ENCODE results near the gene PAPPA2. TPM values are rescaled to one million over a fixed set of nuclear protein-coding genes. Genes with fewer than 3 reads are reported as not detected.

Gene PAPPA2
- total and polyA plus RNA-seq, 9 donors, result 0.01 to 0.69 (median 0.32) TPM; not detected in 4

GRCh38 chr1:176884286-176884685 lies 421.3 kb downstream of the PAPPA2 start:
- Histone ChIP-seq H3K27ac (no peak overlapping the region), H3K9me3 (no peaks in the 10 kb centered on the region), H3K4me3 (no peak overlapping the region), H3K27me3 (no peaks in the 10 kb centered on the region), H3K36me3 (no peaks in the 10 kb centered on the region), H3K4me1 (ENCODE audit: insufficient read depth) (no peaks in the 10 kb centered on the region)
- TF ChIP-seq EP300 (IDR thresholded peaks at IDR 0.05) (no peak), POLR2A (IDR thresholded peaks at IDR 0.05) (no peak), CTCF (IDR thresholded peaks at IDR 0.05) (no peak)
- intact Hi-C loops (cut with DNase I), result loop anchor here in 1 of 4 donors (10.0 kb wide), 1 partner anchor 1729 kb away; no protein-coding TSS in a partner anchor
- 89 to 97% (median 91%) methylated on average over 4 of the region's 4 CpGs for WGBS, 3 donors
- no peak for DNase-seq

GRCh38 chr1:176884911-176885310 lies 421.9 kb downstream of the PAPPA2 start:
- H3K9me3 ChIP-seq, result no peaks in the 10 kb centered on the region
- no peak overlapping the region for H3K4me3 ChIP-seq
- TF ChIP-seq EP300 (IDR thresholded peaks at IDR 0.05), result no peak
- TF ChIP-seq CTCF (IDR thresholded peaks at IDR 0.05), result no peak
- no peaks in the 10 kb centered on the region for H3K36me3 ChIP-seq
- no peak overlapping the region for H3K27ac ChIP-seq
- no peaks in the 10 kb centered on the region for H3K27me3 ChIP-seq
- 54 to 67% (median 59%) methylated on average over 1 of the region's 1 CpG for WGBS, 3 donors
- intact Hi-C loops (cut with DNase I), result loop anchor here in 1 of 4 donors (10.0 kb wide), 1 partner anchor 1730 kb away; no protein-coding TSS in a partner anchor
- no peak for DNase-seq
- no peaks in the 10 kb centered on the region for H3K4me1 ChIP-seq (ENCODE audit: insufficient read depth)

- WGBS, 3 donors, result 72 to 75% (median 74%) methylated on average over 3 of the region's 3 CpGs
- intact Hi-C loops (cut with DNase I), result loop anchor here in 1 of 4 donors (10.0 kb wide), 1 partner anchor 1731 kb away; no protein-coding TSS in a partner anchor
- H3K4me3 ChIP-seq, result no peak overlapping the region
Measured at GRCh38 chr1:176885341-176885740, 422.4 kb downstream of the PAPPA2 start.

GRCh38 chr1:176885751-176886150 lies 422.8 kb downstream of the PAPPA2 start:
- Histone ChIP-seq H3K9me3 (no peaks in the 10 kb centered on the region), H3K27me3 (no peaks in the 10 kb centered on the region), H3K4me3 (no peak overlapping the region), H3K4me1 (ENCODE audit: insufficient read depth) (no peaks in the 10 kb centered on the region), H3K36me3 (no peaks in the 10 kb centered on the region), H3K27ac (no peak overlapping the region)
- WGBS, 3 donors, result 53 to 67% (median 55%) methylated on average over 2 of the region's 2 CpGs
- TF ChIP-seq EP300 (IDR thresholded peaks at IDR 0.05) (no peak), CTCF (IDR thresholded peaks at IDR 0.05) (no peak), POLR2A (IDR thresholded peaks at IDR 0.05) (no peak)
- DNase-seq, result no peak
- intact Hi-C loops (cut with DNase I), result loop anchor here in 1 of 4 donors (10.0 kb wide), 1 partner anchor 1731 kb away; no protein-coding TSS in a partner anchor

More at GRCh38 chr1:176885341-176885740, 422.4 kb downstream of the PAPPA2 start:
- Histone ChIP-seq H3K9me3 (no peaks in the 10 kb centered on the region), H3K27ac (no peak overlapping the region), H3K27me3 (no peaks in the 10 kb centered on the region), H3K36me3 (no peaks in the 10 kb centered on the region), H3K4me1 (ENCODE audit: insufficient read depth) (no peaks in the 10 kb centered on the region)
- no peak for DNase-seq
- no peak for TF ChIP-seq POLR2A (IDR thresholded peaks at IDR 0.05)
- TF ChIP-seq EP300 (IDR thresholded peaks at IDR 0.05), result no peak
- no peak for TF ChIP-seq CTCF (IDR thresholded peaks at IDR 0.05)
